Common myeloid progenitor, CD34-positive (primary cell): ENCODE measurements around the gene ZBTB1.
A peak's percentile ranks its signal among the peaks of the same experiment; 100 is the strongest.
"Not testable (repeated sequence)": the region's sequence is repeated elsewhere in the genome, so short reads cannot be mapped to it uniquely, and the experiment has no call there.

Source experiments
- CTCF ChIA-PET: fragments of 350-600 bp; sonication (Branson Sonifier 250); formaldehyde crosslinking; loops from one replicate; lab custom pipeline; 2021; ENCODE audit warnings: antibody characterized with exemption; lab: Charles Lee
- POLR2A ChIA-PET: fragments of 350-600 bp; sonication (Branson Sonifier 250); formaldehyde crosslinking; loops from one replicate; lab custom pipeline; 2021; ENCODE audit warnings: antibody characterized with exemption; lab: Charles Lee
- DNase-seq, 3 donors: peaks; one replicate each; pipeline versions ENCODE4 v3.0.0 to v3.0.0-alpha.2; 2013
- H3K27ac ChIP-seq, 2 experiments: 1 replicate in 1 of 2; 2 replicates in 1 of 2; pipeline ENCODE4 v1.7.0; 2013; ENCODE audit warnings: inconsistent platforms in 2 of 2, low read length in 2 of 2, mild to moderate bottlenecking in 2 of 2, low read depth in 1 of 2, moderate library complexity in 1 of 2; ENCODE audit not compliant: severe bottlenecking in 2 of 2, insufficient read depth in 1 of 2, poor library complexity in 1 of 2
- H3K27me3 ChIP-seq, 5 experiments: replicated peaks in 2 of 5; 1 replicate in 3 of 5; 2 replicates in 2 of 5; pipeline versions ENCODE4 v1.6.1 to v1.7.0; 2013; ENCODE audit warnings: low read length in 4 of 5, mild to moderate bottlenecking in 2 of 5, moderate library complexity in 2 of 5, inconsistent platforms in 1 of 5; ENCODE audit not compliant: insufficient read depth in 5 of 5, control insufficient read depth in 4 of 5
- H3K36me3 ChIP-seq, 4 experiments: 1 replicate in 2 of 4; 2 replicates in 2 of 4; pipeline versions ENCODE4 v1.6.1 to v1.7.0; 2013; ENCODE audit warnings: low read length in 3 of 4, control low read depth in 1 of 4, mild to moderate bottlenecking in 1 of 4; ENCODE audit not compliant: control insufficient read depth in 4 of 4, insufficient read depth in 4 of 4
- H3K4me1 ChIP-seq, 4 experiments: 1 replicate in 3 of 4; 2 replicates in 1 of 4; pipeline versions ENCODE4 v1.6.1 to v1.7.1; 2013; ENCODE audit warnings: low read length in 3 of 4, mild to moderate bottlenecking in 3 of 4, control low read depth in 1 of 4, inconsistent platforms in 1 of 4, moderate library complexity in 1 of 4; ENCODE audit not compliant: control insufficient read depth in 4 of 4, insufficient read depth in 4 of 4; ENCODE audit errors: control extremely low read depth in 1 of 4
- H3K4me3 ChIP-seq, 7 experiments: 1 replicate in 4 of 7; 2 replicates in 3 of 7; pipeline versions ENCODE4 v1.5.1 to v1.7.0; 2013; ENCODE audit warnings: mild to moderate bottlenecking in 7 of 7, low read length in 6 of 7, moderate library complexity in 6 of 7, inconsistent platforms in 2 of 7, low read depth in 2 of 7, control low read depth in 1 of 7; ENCODE audit not compliant: insufficient read depth in 4 of 7, control insufficient read depth in 1 of 7; ENCODE audit errors: extremely low read depth in 1 of 7
- H3K9me3 ChIP-seq, 5 experiments: 1 replicate in 4 of 5; 2 replicates in 1 of 5; pipeline versions ENCODE4 v1.6.1 to v1.7.1; 2013; ENCODE audit warnings: low read length in 4 of 5, mild to moderate bottlenecking in 2 of 5, inconsistent platforms in 1 of 5, low read depth in 1 of 5, moderate library complexity in 1 of 5; ENCODE audit not compliant: control insufficient read depth in 4 of 5, insufficient read depth in 2 of 5; ENCODE audit errors: control extremely low read depth in 1 of 5
- WGBS: methylation state at CpG from one replicate; pipeline ENCODE4 v1.1.5; 2013; ENCODE audit not compliant: insufficient coverage; 5-methylcytosine and 5-hydroxymethylcytosine counted together

ZBTB1 gene

DNA sequence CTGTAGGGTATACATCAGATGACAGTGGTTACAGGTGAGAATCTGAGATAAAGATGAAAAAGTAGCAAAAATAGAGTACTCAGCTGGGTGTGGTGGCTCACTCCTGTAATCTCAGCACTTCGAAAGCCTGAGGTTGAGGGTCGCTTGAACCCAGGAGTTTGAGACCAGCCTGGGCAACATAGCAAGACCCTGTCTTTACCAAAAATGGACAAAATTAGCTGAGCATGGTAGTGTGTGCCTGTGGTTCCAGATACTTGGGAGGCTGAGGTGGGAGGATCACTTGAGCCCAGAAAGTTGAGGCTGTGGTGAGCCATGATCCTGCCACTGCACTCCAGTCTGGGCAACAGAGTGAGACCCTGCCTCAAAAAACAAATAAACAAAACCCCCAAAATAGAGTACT is 53.6 kb downstream of the ZBTB1 start:
- H3K4me1 ChIP-seq, CTCF ChIA-PET, POLR2A ChIA-PET, H3K27ac ChIP-seq, DNase-seq, H3K9me3 ChIP-seq, H3K27me3 ChIP-seq, H3K36me3 ChIP-seq, H3K4me3 ChIP-seq: not testable (repeated sequence)
- WGBS = 100% methylated on average over 2 of the region's 2 CpGs

DNA sequence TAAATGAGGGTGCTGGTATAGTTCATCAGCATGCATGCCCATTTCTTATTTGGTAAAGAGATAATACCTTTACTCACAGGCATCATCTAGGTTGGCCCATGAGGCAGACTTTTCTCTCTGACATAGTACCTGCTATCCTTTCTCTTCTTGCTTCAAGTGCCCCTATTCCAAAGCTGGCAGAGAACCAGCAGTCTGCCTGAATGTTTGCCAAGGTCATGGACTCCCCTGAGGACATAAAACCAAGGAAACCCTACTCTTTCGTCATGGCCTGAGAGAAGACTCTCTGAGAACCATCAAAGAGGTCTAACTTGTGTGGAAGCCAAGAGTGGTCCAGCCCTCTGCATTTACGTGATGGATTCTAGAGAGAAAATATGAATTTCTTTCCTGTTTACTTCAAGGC is 57.1 kb downstream of the ZBTB1 start:
- POLR2A ChIA-PET = no interaction called here
- Histone ChIP-seq H3K36me3 (no peaks in the 10 kb centered on the region), H3K27ac (no peak overlapping the region), H3K9me3 (no peaks in the 10 kb centered on the region), H3K4me3 (no peak overlapping the region), H3K27me3 (no peaks in the 10 kb centered on the region), H3K4me1 (peaks cover 0 to 7% (median 5%) of the 10 kb centered on the region in 4 experiments)
- CTCF ChIA-PET = interaction anchor here (0.6 to 1.1 kb wide), 2 partner anchors 21 to 95 kb away, joined by 3 read pairs; partner anchors contain the start of gene HSPA2
- 100% methylated on average over 2 of the region's 2 CpGs for WGBS
- no peak for DNase-seq

DNA sequence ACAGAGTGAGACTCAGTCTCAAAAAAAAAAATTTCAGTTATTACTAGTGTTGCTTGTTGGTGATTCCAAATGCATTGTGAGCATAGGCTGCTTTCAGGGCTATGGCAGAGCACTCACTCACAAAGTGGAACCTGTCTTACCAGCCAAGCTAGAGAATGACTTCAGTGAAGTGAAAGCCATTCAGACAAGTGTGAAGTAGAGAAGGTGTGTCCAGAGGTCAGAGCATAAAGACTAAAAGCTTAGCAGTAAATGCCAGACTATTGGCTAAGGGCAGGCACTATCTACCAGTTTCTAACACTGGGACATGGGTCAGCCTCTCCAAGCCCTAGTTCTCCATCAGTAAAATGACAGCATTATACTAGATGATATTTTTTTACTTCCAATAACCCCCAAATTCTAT is 57.9 kb downstream of the ZBTB1 start:
- H3K27ac ChIP-seq = no peak overlapping the region
- H3K4me1 ChIP-seq = peaks cover 0 to 10% (median 8%) of the 10 kb centered on the region in 4 experiments
- ChIA-PET POLR2A (no interaction called here), CTCF (no interaction called here)
- no peak overlapping the region for H3K4me3 ChIP-seq
- no peak for DNase-seq
- H3K36me3 ChIP-seq = no peaks in the 10 kb centered on the region
- no peaks in the 10 kb centered on the region for H3K9me3 ChIP-seq
- H3K27me3 ChIP-seq = no peaks in the 10 kb centered on the region

DNA sequence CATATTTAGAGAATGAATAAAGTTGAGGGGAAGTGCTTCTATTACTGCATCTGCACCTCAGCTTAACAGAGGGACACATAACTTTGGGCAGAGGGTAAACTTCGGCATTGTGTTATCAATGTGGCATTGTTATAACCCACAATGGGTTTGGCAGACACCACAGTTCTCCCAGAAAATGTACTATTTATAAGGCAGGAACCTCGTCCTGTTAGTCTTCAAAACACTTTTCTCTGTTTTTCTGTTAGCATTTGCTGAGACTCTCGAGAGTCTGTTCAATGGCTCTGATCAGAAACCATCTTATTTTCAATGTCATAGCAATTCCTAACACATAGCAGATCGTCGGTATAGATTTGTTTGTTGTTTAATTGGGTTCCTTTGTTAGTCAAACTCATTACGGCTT is 59.1 kb downstream of the ZBTB1 start:
- Histone ChIP-seq H3K36me3 (no peaks in the 10 kb centered on the region), H3K27ac (no peak overlapping the region), H3K9me3 (no peaks in the 10 kb centered on the region), H3K4me1 (peaks cover 0 to 10% (median 8%) of the 10 kb centered on the region in 4 experiments), H3K27me3 (no peaks in the 10 kb centered on the region), H3K4me3 (no peak overlapping the region)
- 85% methylated on average over 3 of the region's 6 CpGs for WGBS
- no peak for DNase-seq
- POLR2A ChIA-PET = no interaction called here
- CTCF ChIA-PET = interaction anchor here (0.6 to 1.2 kb wide), 3 partner anchors 9 to 545 kb away, joined by 3 read pairs; no protein-coding TSS in a partner anchor

DNA sequence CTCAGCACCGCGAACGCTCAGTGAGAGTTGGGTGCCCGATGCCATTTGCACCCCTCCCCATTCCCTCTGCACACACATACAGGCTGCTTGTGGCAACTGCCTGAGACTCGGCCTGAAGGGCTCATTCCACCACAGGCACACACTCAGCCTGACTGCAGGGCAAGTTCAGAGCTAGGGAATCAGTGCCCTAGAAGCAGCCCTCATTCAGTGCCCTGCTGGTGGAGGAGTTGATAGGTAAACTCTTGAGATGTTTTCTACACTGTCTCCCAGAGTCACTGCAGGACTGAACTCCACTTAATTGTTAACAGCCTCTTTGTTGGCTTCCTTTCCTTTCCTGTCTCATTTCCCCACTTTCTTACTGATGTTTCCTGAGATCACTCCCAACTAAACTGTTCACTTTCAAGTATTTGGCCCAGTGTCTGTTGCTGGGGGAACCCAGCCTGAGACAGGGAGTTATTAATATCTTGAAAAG is 62.1 kb downstream of the ZBTB1 start:
- H3K27ac ChIP-seq = no peak overlapping the region
- no peak overlapping the region for H3K4me3 ChIP-seq
- WGBS = 50% methylated on average over 1 of the region's 5 CpGs
- no peaks in the 10 kb centered on the region for H3K36me3 ChIP-seq
- POLR2A ChIA-PET = no interaction called here
- H3K9me3 ChIP-seq = no peaks in the 10 kb centered on the region
- CTCF ChIA-PET = no interaction called here
- no peaks in the 10 kb centered on the region for H3K27me3 ChIP-seq
- H3K4me1 ChIP-seq = peaks cover 0 to 7% (median 6%) of the 10 kb centered on the region in 4 experiments
- DNase-seq = peak in 1 of 3 donors; percentile 26

DNA sequence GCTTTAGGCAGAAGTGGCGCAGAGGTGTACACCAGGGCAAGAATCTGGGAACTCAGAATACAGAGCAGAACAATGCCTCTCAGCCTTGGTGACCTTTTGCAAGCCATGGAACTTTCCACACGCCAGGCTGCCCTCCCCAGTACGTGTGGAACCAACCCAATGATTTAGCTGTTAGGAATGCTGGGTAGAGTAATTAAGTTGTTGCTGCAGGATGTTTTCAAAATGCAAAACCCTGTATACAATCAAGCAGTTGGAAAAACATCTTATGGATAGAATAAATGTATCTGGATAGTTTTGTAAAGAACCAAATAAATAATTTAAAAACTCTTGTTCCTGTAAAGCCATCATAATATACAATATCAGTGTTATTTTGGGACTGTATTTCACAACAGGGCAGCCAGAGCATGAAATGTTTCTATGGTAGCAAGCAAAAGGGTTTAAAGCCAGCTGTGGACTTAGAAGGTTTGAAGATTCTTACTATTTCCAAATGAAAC is 64.6 kb downstream of the ZBTB1 start:
- Histone ChIP-seq H3K9me3 (no peaks in the 10 kb centered on the region), H3K4me3 (no peak overlapping the region), H3K4me1 (peaks cover 0 to 7% (median 6%) of the 10 kb centered on the region in 4 experiments), H3K27ac (no peak overlapping the region), H3K36me3 (no peaks in the 10 kb centered on the region), H3K27me3 (no peaks in the 10 kb centered on the region)
- ChIA-PET CTCF (no interaction called here), POLR2A (no interaction called here)
- no peak for DNase-seq
- WGBS = 100% methylated on average over 3 of the region's 3 CpGs

DNA sequence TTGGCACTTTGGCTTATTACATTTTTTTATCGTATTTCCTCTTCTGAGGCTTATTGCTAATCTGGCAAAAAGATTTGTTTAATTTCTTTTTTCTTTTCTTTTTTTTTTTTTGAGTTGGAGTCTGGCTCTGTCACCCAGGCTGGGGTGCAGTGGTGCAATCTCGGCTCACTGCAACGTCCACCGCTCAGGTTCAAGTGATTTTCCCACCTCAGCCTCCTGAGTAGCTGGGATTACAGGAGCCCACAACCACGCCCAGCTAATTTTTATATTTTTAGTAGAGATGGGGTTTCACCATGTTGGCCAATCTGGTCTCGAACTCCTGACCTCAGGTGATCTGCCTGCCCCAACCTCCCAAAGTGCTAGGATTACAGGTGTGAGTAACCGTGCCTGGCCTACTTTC is 65.1 kb downstream of the ZBTB1 start:
- DNase-seq, H3K4me3 ChIP-seq, H3K27ac ChIP-seq, POLR2A ChIA-PET, H3K4me1 ChIP-seq, H3K9me3 ChIP-seq, H3K36me3 ChIP-seq, CTCF ChIA-PET, H3K27me3 ChIP-seq: not testable (repeated sequence)
- 100% methylated on average over 1 of the region's 7 CpGs for WGBS
